Osteocyte (in vitro differentiated cells): ENCODE measurements around the gene PIGT. TPM values are rescaled to one million over a fixed set of nuclear protein-coding genes. Genes with fewer than 3 reads are reported as not detected.
A peak's percentile ranks its signal among the peaks of the same experiment; 100 is the strongest.

Source experiments
- DNase-seq: peaks from one replicate; pipeline ENCODE4 v3.0.0; 2021; ENCODE audit warnings: mixed read lengths; ENCODE audit not compliant: unreplicated experiment; ENCODE audit errors: extremely low spot score
- H3K27ac Mint-ChIP-seq: one replicate; pipeline ENCODE4 v1.8.0; 2021; ENCODE audit warnings: mild to moderate bottlenecking, mixed read lengths; ENCODE audit not compliant: unreplicated experiment
- H3K27me3 Mint-ChIP-seq: one replicate; pipeline ENCODE4 v1.8.0; 2021; ENCODE audit warnings: mixed read lengths; ENCODE audit not compliant: unreplicated experiment
- H3K36me3 Mint-ChIP-seq: one replicate; pipeline ENCODE4 v1.8.0; 2021; ENCODE audit warnings: mixed read lengths; ENCODE audit not compliant: unreplicated experiment
- H3K4me1 Mint-ChIP-seq: one replicate; pipeline ENCODE4 v1.8.0; 2021; ENCODE audit warnings: mixed read lengths; ENCODE audit not compliant: unreplicated experiment
- H3K4me3 Mint-ChIP-seq: one replicate; pipeline ENCODE4 v1.8.0; 2021; ENCODE audit warnings: mild to moderate bottlenecking, moderate library complexity, mixed read lengths; ENCODE audit not compliant: unreplicated experiment
- H3K9me3 Mint-ChIP-seq: one replicate; pipeline ENCODE4 v1.8.0; 2021; ENCODE audit warnings: mixed read lengths; ENCODE audit not compliant: unreplicated experiment
- total RNA-seq: library from RNA; stranded (reverse); gene quantifications from 2 replicates; pipeline ENCODE4 v1.2.1, GENCODE V29; 2021
- TF ChIP-seq, protein P1 (sequence below): fragments of 200-600 bp; sonication (generic); IDR thresholded peaks from 2 replicates; pipeline ENCODE4 v1.5.0; 2021; ENCODE audit warnings: antibody characterized with exemption, mild to moderate bottlenecking, moderate library complexity

The PIGT gene
- total RNA-seq, 1 donor from 2014 or later: 140 TPM

GRCh38 chr20:45433976-45434375, 18.0 kb downstream of the PIGT start:
- Mint-ChIP-seq H3K4me3 (no peak overlapping the region), H3K36me3 (peaks cover 2% of the 10 kb centered on the region), H3K9me3 (no peaks in the 10 kb centered on the region), H3K27me3 (no peaks in the 10 kb centered on the region), H3K4me1 (peaks cover 21% of the 10 kb centered on the region), H3K27ac (peak overlapping the region; percentile 60)
- TF ChIP-seq, protein P1, sequence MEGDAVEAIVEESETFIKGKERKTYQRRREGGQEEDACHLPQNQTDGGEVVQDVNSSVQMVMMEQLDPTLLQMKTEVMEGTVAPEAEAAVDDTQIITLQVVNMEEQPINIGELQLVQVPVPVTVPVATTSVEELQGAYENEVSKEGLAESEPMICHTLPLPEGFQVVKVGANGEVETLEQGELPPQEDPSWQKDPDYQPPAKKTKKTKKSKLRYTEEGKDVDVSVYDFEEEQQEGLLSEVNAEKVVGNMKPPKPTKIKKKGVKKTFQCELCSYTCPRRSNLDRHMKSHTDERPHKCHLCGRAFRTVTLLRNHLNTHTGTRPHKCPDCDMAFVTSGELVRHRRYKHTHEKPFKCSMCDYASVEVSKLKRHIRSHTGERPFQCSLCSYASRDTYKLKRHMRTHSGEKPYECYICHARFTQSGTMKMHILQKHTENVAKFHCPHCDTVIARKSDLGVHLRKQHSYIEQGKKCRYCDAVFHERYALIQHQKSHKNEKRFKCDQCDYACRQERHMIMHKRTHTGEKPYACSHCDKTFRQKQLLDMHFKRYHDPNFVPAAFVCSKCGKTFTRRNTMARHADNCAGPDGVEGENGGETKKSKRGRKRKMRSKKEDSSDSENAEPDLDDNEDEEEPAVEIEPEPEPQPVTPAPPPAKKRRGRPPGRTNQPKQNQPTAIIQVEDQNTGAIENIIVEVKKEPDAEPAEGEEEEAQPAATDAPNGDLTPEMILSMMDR: no peak
- DNase-seq: no peak

DNA sequence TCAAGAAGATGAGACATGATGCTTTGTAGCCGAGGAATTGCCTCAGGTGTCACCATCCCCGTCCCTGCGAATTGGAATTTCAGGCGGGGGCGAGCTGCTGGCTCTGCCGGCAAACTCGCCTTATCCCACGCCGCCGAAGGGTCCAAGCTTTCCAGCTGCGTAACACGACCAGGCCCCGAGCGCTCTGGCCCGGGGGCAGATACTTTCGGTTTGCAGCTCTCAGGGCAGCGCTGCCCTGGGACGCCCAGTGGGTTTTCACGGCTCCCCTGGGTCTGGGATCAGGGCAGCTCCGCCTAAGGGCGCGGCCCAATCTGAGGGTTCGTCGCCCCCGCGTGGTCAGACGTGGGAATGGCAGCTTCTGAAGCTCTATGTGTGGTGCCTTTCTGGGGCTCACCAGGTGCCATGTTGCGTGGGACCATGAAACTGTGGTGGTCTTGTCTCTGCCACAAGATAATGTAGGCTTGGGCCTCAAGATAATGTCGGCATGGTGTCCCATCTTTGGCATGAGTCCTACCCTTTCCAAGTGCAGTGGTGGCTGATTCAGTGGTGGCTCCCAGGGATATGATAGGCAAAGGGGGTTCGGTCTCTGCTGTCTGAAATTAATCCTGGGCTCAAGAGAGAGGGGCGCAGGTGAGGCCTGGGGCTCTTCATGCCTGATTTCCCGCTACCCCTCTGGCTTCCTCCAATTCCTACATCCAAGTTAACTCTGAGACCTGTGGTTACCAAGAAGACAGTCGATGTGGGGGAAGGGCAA, 21.0 kb downstream of the PIGT start:
- Mint-ChIP-seq H3K27ac (no peak overlapping the region), H3K4me1 (peaks cover 11% of the 10 kb centered on the region), H3K27me3 (peaks cover 3% of the 10 kb centered on the region), H3K4me3 (peak overlapping the region; percentile 79), H3K36me3 (peaks cover 2% of the 10 kb centered on the region), H3K9me3 (no peaks in the 10 kb centered on the region)
- TF ChIP-seq, protein P1: peak; percentile 99
- DNase-seq: peak; percentile 92

GRCh38 chr20:45440424-45440823, 24.5 kb downstream of the PIGT start:
- Mint-ChIP-seq H3K27me3 (peaks cover 30% of the 10 kb centered on the region), H3K27ac (no peak overlapping the region), H3K9me3 (no peaks in the 10 kb centered on the region), H3K4me1 (peaks cover 1% of the 10 kb centered on the region), H3K4me3 (no peak overlapping the region), H3K36me3 (no peaks in the 10 kb centered on the region)
- TF ChIP-seq, protein P1: no peak
- DNase-seq: no peak

GRCh38 chr20:45440891-45441685, 25.1 kb downstream of the PIGT start:
- Mint-ChIP-seq H3K4me3 (no peak overlapping the region), H3K27ac (no peak overlapping the region), H3K27me3 (peaks cover 37% of the 10 kb centered on the region), H3K9me3 (no peaks in the 10 kb centered on the region), H3K36me3 (no peaks in the 10 kb centered on the region), H3K4me1 (peaks cover 1% of the 10 kb centered on the region)
- TF ChIP-seq, protein P1: no peak
- no peak for DNase-seq

GRCh38 chr20:45441746-45442145, 25.8 kb downstream of the PIGT start:
- Mint-ChIP-seq H3K9me3 (no peaks in the 10 kb centered on the region), H3K27ac (no peak overlapping the region), H3K4me1 (no peaks in the 10 kb centered on the region), H3K4me3 (no peak overlapping the region), H3K36me3 (no peaks in the 10 kb centered on the region), H3K27me3 (peaks cover 42% of the 10 kb centered on the region)
- DNase-seq: no peak
- TF ChIP-seq, protein P1: no peak
